BJ (cell line): ENCODE measurements around the gene LSM3. TPM values are rescaled to one million over a fixed set of nuclear protein-coding genes. Genes with fewer than 3 reads are reported as not detected.

Experiments used
- CTCF ChIA-PET: fragments of 350-600 bp; formaldehyde crosslinking; extraction: SDS; loops from one replicate; lab custom pipeline; 2021; ENCODE audit warnings: antibody characterized with exemption, inconsistent platforms; lab: Yijun Ruan, JAX
- POLR2A ChIA-PET: fragments of 300-600 bp; sonication (Branson Sonifier 250); formaldehyde crosslinking; extraction: SDS; loops from one replicate; lab custom pipeline; 2021; ENCODE audit warnings: antibody characterized with exemption; lab: Charles Lee
- DNase-seq: peaks from one replicate; pipeline ENCODE4 v3.0.0-alpha.2; 2011; ENCODE audit warnings: low read depth
- H3K27me3 ChIP-seq: 2 replicates; pipeline ENCODE4 v1.6.0; 2011; ENCODE audit warnings: low read length; ENCODE audit not compliant: control insufficient read depth, insufficient read depth
- H3K36me3 ChIP-seq: 2 replicates; pipeline ENCODE4 v1.5.1; 2011; ENCODE audit warnings: low read length; ENCODE audit not compliant: control insufficient read depth, insufficient read depth
- H3K4me3 ChIP-seq: 2 replicates; pipeline ENCODE4 v1.5.1; 2011; ENCODE audit warnings: low read depth, mild to moderate bottlenecking, control low read depth, low read length
- CTCF ChIP-seq: IDR thresholded peaks from 2 replicates; pipeline ENCODE4 v1.5.1; 2011; ENCODE audit warnings: low read depth, mild to moderate bottlenecking, control low read depth, inconsistent platforms, low read length, moderate library complexity; ENCODE audit not compliant: insufficient read depth
- polyA plus RNA-seq: library from polyadenylated mRNA; depleted of rRNA; stranded (reverse); fragments of >200 nt; gene quantifications from 2 replicates; pipeline ENCODE4 v1.2.3, GENCODE V29; 2011

The LSM3 gene
- polyA plus RNA-seq, 1 experiment: 2.7 TPM

GRCh38 chr3:14181253-14181652, 2.6 kb downstream of the LSM3 start:
- no peaks in the 10 kb centered on the region for H3K27me3 ChIP-seq
- POLR2A ChIA-PET: interaction anchor here (0.6 kb wide), 1 partner anchor 259 kb away, joined by 20 read pairs; no protein-coding TSS in a partner anchor
- CTCF ChIA-PET: interaction anchor here (0.6 kb wide), 1 partner anchor 8 kb away, joined by 3 read pairs; no protein-coding TSS in a partner anchor
- DNase-seq: no peak
- no peaks in the 10 kb centered on the region for H3K36me3 ChIP-seq
- TF ChIP-seq CTCF: no peak
- H3K4me3 ChIP-seq: no peak overlapping the region

- H3K4me3 ChIP-seq: no peak overlapping the region
- no peaks in the 10 kb centered on the region for H3K36me3 ChIP-seq
- CTCF ChIA-PET: no interaction called here
- no peak for TF ChIP-seq CTCF
- no peaks in the 10 kb centered on the region for H3K27me3 ChIP-seq
- POLR2A ChIA-PET: no interaction called here
- DNase-seq: no peak
Measured at GRCh38 chr3:14183015-14183577, 4.5 kb downstream of the LSM3 start.

- ChIA-PET CTCF (interaction anchor here (0.6 to 1.1 kb wide), 4 partner anchors 12 to 283 kb away, joined by 3 to 4 read pairs (median 3); no protein-coding TSS in a partner anchor), POLR2A (no interaction called here)
- no peak overlapping the region for H3K4me3 ChIP-seq
- DNase-seq: no peak
- no peak for TF ChIP-seq CTCF
- H3K36me3 ChIP-seq: no peaks in the 10 kb centered on the region
- H3K27me3 ChIP-seq: no peaks in the 10 kb centered on the region
Measured at GRCh38 chr3:14186854-14187458, 8.3 kb downstream of the LSM3 start.

GRCh38 chr3:14188041-14188754, 9.6 kb downstream of the LSM3 start:
- no peak for TF ChIP-seq CTCF
- Histone ChIP-seq H3K4me3 (no peak overlapping the region), H3K27me3 (no peaks in the 10 kb centered on the region), H3K36me3 (no peaks in the 10 kb centered on the region)
- CTCF ChIA-PET: interaction anchor here (0.8 kb wide), 1 partner anchor 16 kb away, joined by 4 read pairs; no protein-coding TSS in a partner anchor
- no peak for DNase-seq
- POLR2A ChIA-PET: no interaction called here

GRCh38 chr3:14194865-14195264, 16.2 kb downstream of the LSM3 start:
- ChIA-PET CTCF (no interaction called here), POLR2A (no interaction called here)
- TF ChIP-seq CTCF: no peak
- no peaks in the 10 kb centered on the region for H3K27me3 ChIP-seq
- H3K4me3 ChIP-seq: no peak overlapping the region
- H3K36me3 ChIP-seq: no peaks in the 10 kb centered on the region
- DNase-seq: no peak
